Raji (cell line): ENCODE data around the gene TTLL12.

ENCODE experiments used
- POLR2A ChIP-seq: IDR thresholded peaks from 2 replicates; pipeline ENCODE4 v1.6.1; 2011; ENCODE audit warnings: low read depth, low read length, control low read depth; ENCODE audit not compliant: insufficient read depth

Gene TTLL12

DNA sequence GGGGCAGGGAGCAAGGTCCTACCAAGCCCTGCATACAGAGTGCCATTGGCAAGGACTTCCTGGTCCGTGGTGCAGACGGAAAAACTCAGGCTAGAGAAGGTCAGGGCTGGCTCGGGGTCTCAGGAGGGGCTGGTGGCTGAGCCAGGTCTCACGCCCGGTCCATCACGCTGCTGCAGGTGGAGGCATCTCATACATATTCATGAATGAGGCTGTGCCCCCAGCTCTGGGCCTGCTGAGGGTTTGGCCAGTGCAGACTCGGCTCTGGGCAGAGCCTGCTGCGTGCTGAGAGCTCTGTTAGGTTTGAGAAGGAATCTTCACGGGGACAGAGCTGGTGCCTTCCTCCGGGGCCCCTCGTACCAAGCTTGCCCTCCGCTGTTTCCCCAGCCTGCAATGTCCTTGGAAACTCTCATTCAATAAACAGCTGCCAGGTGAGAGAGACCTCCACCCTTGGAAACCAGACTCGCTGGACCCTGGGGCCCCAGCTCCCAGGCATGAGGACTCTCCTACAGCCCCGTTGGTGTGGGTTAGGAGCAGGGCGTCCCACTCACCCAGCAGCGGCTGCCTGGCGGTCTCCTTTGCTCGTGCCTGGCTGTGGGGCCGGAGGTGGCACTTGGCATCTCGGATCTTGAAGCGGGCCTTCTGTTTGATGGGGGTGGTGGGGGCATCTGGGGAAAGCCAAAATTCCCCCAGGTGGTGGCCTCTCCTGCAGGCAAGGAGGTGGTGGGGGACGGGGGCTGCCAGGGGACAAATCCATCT lies 33.9 kb upstream of the TTLL12 start:
- TF ChIP-seq POLR2A: no peak

DNA sequence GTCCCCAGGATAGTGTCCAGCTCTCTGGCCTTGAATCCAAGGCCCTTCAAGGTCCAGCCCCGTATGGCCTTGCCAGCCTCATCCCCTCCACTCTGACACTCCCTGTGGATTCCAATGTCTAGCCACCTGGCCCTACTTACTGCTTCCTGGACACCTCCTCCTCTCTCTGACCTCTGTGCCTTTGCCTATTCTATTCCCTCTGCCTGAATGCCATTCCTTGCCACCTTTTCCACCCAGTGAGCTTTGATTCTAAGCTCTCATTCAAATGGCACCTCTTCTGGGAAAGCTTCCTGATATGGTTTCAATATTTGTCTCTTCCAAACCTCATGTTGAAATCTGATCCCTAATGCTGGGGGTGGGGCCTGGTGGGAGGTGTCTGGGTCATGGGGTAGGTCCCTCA lies 31.9 kb upstream of the TTLL12 start:
- no peak for TF ChIP-seq POLR2A

DNA sequence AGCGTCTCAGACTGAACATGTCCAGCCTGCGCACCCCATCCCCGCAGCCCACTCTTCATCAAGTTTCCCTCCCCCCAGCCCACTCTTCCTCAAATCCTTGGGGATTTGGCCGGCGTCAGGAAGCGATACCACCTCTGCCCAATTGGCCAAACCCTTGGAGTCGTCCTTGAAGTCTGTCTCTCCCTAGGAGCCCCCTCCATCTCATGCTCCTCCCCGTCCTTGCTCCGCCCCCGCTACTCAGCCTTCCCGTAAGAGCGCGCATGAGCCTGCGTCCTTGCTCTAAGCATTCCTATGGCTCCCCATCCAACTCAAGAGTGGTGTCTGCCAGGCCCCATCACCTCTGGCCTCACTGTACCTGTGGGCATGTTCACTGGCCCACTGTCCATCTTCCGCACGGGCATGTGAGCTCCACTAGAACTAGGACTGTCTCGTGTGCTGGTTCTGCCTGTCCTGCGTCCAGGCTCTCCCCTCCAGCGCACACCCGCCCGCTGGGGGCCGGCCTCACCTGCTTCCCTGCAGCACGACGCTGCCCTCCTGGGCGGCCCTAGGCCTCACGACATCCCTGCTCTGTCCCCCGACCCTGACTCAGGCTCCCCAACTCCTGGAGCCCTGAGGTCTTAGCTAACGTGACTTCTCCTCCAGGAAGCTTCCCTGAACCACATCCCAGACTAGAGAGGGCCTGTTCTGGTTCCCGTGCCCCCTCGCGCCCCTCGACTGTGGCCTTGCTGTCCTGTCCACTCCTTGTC lies 30.5 kb upstream of the TTLL12 start:
- TF ChIP-seq POLR2A: no peak

DNA sequence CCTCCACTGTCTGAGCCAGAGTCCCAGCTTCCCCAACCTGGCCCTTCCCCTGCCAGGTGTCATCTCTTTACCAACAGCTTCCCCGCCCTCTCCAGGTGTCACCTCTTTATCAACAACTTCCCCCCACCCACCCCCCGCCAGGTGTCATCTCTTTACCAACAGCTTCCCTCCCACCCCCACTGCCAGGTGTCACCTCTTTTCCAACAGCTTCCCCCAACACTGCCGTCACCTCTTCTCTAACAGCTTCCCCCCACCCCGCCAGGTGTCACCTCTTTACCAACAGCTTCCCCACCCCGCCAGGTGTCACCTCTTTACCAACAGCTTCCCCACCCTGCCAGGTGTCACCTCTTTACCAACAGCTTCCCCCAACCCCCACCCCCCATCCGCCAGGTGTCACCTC lies 29.8 kb upstream of the TTLL12 start:
- TF ChIP-seq POLR2A: no peak

DNA sequence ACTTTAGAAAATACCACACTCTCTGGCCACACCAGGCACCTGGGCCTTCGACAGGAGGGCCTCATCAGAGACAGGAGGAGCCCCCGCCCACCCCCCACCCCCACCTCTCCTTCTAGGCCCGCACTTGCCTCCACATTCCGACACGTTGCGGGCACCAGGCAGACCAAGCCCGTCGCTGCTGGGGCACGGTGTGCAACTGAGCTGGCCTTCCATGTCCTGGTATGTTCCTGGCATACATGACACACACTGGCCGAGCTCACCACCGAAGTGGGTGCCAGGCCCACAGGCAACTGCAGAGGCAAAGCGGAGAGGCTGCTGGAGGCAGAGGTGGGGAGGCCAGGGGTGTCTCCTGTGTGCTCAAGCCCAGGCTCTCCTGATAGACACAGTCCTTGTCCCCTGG lies 27.0 kb upstream of the TTLL12 start:
- no peak for TF ChIP-seq POLR2A

DNA sequence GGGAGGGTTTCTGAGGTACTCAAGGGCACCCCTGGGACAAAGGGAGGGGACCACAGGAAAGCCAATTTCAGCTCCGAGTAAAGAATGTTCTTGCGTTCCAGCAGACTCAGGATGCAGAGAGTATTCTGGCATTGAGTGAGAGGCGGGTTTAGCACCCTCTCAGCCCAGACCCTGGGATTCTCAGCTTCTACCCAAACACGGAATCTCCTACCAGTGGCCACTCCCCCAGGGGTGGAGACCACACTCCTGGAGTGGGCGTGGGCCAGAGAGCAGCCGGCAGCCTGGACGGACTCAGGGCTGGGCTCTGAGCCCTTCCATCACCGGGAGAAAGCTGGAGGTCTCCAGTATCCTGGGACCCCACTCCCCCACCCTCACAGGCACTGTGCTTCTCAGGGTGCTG lies 26.1 kb upstream of the TTLL12 start:
- no peak for TF ChIP-seq POLR2A

DNA sequence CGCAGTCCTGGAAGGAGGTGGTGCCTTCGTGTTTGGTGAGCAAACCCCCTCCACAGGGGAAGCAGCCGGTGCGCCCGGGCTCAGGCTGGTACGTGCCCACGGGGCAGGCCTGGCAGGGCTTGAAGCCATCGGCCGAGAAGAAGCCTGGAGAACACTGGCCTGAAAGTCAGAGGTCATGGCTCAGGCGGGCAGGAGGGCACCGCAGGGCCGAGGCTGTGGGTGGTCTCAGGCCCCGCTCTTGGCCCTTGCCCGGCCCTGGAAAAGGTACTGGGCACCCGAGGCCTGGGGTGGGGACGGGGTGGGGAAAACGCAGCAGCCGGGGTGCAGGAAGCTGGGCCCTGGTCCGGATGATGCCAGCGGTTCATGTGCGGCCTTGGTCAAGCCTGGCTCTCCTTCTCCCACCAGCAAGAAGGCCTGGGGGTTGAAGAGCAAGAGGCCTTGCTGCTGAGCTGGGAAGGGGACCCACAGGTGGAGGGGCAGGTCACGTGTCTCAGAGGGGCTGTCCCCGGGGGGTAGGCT lies 25.6 kb upstream of the TTLL12 start:
- TF ChIP-seq POLR2A: no peak

DNA sequence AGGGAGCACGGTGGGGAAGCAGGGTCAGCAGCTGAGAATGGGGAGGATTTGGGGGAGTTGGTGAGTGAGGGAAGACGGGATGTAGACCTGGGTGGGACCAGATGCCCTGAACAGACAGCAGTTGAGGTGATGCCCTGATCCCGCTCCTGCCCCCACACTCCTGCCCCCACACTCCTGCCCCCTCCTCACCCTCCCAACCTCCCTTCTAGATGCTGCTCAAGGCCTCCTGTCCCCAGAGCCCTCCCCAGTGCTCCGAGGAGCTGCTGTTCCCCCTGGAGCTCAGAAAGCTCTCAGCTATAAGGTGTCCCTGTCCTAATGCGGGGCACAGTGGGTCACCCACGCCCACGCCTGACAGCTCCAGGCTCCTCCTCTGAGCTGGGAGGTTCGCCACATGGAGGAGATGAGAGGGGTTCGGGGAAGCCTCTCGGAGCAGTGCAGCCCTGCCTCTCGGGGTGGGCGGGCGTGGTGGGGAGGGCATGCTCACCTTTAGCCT lies 25.1 kb upstream of the TTLL12 start:
- TF ChIP-seq POLR2A: no peak

DNA sequence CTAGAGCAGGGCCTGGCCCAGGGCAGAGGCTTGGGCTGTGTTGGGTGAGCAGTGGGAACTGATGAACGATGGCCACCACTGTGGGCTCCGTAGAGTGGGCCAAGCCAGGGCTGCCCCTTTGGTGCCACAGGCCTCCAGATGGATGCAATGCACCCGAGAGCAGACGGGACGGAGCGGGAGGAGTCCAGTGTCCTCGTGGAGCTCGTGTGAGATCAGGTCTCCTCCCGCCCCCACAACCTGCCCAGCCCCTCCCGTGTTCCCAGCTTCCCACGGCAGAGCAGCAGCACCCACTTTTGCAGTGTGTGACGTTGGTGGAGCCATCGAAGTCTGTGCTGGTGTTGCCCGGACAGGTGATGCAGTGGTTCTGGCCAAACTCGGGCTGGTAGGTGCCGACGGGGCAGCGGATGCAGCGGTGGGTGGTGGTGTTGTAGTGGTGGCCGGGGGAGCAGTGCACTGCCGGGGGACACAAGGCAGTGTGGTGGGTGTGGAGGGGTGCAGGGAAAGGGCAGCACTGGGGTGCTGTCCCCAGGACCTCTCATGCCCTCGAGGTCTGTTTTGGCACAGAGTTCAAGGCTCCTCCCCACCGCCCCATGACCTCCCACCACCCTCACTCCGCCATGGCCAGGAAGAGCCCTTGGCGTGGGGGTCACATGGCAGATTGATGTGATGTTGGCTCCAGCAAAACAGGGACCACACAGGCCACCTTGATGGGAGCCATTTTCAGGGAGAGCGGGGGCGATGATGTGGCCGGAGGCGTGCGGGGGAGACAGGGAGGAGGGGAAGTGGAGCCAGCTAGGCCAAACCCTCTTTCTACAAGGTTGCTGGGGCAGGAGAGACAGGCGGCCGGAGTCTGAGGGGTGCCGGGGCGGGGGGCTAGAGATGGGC lies 23.9 kb upstream of the TTLL12 start:
- no peak for TF ChIP-seq POLR2A

DNA sequence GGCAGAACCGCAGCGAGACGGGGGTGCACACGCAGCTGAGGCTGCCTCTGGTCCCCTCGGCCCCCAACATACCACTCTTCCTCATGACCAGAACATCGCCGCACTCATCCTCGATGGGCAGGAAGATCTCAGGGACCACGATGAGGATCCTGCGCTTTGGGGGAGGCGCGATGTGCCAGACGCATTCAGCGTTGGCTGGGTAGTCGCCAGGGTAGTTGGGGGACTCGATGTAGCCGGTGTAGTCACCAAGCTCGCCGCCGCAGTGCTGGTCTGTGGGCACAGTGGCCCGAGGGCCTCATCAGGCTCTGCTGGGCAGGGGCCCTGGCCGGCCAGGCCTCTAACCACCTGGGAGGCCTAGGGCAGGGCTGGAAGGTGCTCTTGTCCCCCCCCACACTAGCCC lies 23.0 kb upstream of the TTLL12 start:
- no peak for TF ChIP-seq POLR2A

DNA sequence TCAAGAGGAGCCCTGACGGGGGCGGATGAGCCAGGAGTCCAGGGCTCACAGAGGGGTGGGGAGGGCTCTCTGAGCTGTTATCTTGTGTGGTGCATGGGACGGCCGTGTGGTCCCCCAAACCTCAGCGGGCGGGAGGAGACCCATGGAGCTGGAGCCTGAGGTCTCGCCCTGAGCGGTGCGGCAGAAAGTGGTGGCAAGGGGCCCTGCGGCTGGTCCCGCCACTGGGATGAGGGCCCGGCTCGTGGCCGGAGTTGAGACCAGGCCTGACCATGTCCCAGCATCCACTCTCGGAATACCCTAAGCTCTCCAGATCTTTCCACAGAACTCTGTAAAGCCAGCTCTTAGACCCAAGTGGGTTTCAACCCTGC lies 22.6 kb upstream of the TTLL12 start:
- TF ChIP-seq POLR2A: no peak

DNA sequence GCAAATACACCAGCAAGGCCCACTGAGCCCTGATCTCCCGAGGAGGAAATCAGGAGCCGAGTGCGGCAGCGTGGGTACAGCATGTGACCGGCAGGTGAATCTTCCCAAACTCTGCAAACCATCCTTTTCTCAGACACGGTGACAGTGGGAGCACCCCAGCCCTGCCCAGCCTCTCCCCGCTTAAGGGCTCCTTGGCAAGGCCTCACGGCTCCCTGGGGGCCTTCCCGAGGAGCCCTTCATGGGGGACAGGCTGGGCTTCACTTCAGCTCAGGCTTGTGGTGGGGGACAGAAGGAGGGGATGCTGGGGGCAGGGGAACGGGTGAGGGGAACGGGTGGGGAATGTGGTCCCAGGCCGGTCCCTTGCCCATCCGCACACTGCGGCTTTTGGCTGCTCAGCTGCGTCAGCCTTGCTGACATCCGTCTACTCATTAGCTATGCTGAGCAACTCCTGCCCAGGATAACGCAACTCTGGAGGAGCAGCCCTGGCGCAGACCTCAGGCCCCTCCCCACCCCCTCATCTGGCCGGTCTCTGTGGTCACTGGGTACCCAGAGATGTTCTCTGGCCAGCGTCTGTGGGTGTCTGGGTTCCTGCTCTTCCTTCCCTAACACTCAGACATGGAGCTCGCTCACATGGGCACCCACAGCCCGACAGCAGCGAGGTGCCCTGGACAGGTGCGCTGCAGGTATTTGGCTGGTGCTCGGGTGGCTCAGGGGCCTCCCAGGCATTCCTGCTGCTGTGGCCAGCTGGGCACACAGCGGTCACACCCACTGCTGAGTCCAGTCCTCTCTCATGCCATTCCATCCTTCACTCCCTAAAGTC lies 22.0 kb upstream of the TTLL12 start:
- no peak for TF ChIP-seq POLR2A

DNA sequence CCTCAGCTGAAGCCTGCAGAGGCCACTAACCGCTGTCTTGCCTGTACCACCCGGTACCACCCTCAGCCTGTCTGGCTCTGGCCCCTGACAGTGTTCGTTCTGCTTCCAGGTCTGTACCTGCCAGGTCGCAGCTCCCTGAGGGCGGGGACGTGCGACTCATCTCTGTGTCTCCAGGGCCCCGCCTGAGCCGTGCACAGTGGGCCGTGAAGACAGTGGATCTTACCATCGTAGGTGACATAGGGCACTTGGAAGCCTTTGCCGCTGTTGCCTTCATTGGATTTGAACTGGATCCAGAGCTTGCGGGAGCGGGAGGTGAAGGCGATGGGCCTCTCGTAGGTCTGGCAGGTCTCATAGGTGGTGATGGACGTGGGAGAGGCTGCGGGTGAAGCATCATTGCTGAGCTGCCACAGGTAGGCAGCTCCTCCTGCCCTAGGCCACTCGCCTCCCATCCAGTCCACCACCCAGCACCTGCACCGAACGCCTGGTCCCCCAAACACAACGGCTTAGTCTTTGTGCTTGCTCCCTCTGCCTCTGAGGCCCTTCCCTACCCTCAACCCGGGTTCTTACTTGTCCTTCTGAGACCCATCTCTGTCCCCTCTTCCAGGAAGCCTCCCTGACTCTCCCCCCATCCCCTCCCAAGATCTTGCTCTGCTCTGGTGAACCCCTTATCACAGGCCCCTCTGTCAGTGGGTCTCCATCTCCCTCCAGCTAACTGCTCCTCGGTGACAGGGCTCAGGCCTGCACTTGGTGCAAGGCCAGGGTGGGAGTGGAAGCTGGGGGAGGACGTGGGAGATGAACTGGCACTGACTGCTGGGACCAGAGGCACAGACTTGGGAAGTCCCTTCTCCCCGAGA lies 21.1 kb upstream of the TTLL12 start:
- TF ChIP-seq POLR2A: no peak

DNA sequence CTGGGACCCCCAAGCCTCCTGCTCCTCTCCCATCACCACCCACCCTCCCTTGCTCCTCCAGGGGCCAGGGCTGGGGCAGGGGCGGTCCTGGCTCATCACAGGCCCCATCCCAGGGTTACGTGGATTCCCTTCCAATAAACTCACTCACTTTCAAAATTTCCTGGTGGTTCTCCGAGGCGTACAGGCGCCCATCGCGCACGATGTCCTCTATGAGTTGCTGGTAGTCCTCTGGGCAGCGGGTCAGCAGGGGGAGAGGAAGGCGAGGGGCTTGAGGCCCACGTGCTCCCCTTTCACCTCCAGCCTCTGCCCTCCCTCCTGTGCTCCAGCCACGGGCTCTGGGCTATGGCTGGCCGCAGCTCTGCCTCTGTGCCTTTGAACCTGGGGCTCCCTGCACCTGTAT lies 20.5 kb upstream of the TTLL12 start:
- no peak for TF ChIP-seq POLR2A
